Embryonic facial prominence (tissue), 1 donor: ENCODE measurements around the gene SSTR4.

Experiments
- DNase-seq: peaks from one replicate; pipeline ENCODE4 v3.0.0-alpha.2; 2016; ENCODE audit errors: extremely low spot score

SSTR4 gene

DNA sequence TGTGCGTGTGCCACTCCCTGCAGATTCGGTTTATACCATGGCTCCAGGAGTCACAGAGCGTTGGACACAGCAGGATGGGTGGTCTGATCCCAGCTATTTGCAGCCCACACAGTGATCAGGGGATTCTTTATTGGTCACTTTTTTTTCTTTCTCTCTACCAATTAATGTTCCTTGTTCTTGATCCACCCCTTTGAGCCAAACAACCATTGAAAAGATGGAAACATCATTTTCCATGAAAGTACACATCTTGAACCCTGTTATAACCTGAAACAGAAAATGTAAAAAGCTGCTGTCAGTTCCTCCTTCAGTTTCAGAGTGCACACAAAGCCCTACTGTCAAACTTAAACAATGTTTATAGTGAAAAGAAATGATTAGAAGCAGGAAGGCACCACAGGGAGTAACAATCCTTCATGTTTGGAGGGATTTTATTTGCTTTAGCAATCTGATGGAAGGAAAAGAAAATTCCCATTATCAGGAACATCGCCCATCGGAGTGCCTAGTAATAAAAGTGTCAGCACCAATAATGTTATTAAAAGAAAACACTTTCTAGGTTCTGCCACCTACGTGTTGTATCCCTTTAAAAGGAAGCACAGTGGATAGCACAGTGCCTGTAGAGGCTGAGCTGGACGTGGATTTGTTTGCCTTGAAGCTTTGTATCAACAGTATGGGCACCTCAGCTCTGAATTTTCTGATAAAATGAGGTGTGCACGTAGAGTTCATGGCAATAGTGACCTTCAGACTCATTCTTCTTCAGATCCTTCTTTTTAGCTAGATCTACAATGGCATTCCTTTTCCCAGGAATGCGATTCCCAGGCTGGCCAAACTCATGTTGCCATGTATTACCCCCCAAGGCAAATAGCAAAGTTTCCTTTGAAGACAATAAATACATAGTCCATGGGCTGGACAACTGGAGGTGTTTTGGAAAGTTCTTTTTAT, 30.4 kb downstream of the SSTR4 start:
- no peak for DNase-seq

GRCh38 chr20:23066772-23067171, 31.7 kb downstream of the SSTR4 start:
- no peak for DNase-seq

GRCh38 chr20:23068283-23068682, 33.2 kb downstream of the SSTR4 start:
- DNase-seq, result no peak

DNA sequence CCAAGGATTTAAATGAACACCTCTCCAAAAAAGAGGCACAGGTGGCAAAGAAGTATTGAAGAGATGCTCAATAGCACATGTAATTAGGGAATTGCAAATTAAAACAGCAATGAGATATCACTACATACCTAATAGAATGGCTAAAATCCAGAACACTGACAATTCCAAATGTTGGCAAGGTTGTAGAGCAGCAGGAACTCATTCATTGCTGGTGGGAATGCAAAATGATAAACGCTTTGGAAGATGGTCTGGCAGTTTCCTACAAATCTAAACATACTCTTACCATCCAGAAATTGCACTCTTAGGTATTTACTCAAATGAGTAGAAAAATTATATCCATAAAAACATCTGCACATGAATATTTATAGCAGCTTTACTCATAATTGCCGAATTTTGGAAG, 34.0 kb downstream of the SSTR4 start:
- no peak for DNase-seq

DNA sequence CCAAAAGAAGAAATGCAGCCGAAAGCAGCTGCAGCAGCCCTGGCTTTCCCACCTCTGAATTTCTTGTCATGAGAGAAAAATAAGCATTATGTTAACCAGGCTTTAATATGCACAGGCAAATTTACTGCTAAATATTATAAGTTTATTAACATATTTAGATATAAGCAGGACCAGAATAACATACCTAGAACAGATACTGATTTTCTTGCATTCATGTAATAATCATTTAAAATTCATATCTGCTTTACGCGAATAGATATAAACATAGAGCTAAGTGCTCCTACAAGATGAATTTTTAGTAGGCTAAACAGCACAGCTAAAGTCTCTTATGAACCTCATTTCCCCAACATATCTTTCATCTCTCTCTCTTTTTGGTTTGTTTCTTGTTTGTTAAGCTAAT, 36.3 kb downstream of the SSTR4 start:
- no peak for DNase-seq

GRCh38 chr20:23071996-23072395, 36.9 kb downstream of the SSTR4 start:
- no peak for DNase-seq

DNA sequence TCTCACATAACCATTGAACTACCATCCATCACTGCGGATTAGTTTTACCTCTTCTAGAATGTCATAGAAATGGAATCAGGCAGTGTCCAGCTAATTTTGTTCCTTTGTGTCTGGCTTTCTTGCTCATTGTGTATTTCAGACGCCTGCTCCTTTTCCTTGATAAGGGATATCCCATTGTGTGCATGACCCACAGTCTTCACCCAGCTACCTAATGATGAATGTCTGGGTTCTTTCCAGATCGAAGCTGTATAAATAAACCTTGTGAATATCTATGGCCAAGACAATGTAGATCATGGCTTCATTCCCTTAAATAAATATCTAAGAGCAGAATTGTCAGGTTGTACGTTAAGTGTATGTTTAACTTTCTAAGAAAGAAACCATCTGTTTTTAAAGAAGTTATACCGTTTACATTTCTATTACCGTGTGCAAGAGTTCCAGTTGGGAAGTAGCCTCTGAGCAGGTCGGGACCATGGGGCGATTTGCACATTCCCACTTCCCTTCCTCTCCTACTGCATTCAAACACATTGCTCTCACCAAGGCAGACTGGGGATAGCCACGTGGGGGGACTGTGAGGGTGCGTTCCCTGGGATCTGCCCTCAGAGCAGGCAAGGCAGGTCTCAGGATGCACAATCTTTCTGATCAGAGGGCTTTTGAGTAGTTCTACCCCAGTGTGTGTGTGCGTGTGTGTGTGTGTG, 37.9 kb downstream of the SSTR4 start:
- DNase-seq, result no peak

DNA sequence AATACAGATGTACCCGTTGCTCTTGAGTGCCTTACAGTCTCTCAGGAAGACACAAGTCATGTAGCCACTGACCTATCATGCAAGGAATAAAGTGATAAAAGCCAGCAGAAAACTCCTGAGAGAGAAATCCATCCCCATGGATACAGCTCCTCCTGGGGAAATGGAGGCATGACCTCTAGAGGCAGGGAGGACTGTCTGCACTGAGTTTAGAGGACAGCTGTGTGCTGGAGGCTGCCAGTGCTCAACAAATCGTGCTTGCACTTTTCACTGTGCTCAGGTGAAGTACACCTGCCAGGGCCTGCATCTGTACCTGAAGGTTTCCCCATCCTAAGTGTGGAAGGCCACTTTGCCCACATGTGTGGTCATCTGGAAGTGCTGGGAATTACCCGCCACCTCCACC, 38.9 kb downstream of the SSTR4 start:
- no peak for DNase-seq

GRCh38 chr20:23077277-23077676, 42.2 kb downstream of the SSTR4 start:
- DNase-seq, result no peak

DNA sequence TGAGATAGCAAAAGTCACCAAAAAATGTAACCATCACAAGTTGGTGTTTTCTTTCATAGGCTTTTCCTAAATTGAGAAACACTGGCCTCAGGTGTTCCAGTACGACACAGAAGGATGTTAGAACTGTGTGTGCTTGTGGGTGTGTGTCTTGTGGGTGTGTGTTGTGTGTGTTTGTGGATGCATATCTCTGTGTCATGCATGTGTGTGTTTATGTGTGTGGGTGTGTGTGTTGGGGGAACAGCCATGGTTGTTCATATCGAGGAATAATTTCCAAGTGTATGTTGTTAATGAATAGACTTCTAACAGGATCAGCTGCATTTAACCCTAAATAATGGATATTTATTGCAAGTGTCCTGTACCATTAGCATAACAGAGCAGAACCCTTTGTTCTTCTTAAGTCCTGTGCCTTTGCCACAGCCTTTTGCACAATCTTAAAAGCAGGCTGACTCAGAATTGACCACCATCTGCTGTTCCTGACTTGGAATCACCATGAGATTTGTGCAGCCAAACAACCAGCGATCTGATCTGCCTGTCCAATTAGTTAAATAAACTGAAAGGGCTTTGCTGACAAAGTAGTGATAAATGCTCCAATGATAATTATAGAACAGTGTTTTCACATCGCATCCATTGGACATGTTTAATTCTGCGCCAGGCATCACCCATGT, 43.4 kb downstream of the SSTR4 start:
- no peak for DNase-seq

GRCh38 chr20:23079016-23079351, 43.9 kb downstream of the SSTR4 start:
- DNase-seq, result no peak

DNA sequence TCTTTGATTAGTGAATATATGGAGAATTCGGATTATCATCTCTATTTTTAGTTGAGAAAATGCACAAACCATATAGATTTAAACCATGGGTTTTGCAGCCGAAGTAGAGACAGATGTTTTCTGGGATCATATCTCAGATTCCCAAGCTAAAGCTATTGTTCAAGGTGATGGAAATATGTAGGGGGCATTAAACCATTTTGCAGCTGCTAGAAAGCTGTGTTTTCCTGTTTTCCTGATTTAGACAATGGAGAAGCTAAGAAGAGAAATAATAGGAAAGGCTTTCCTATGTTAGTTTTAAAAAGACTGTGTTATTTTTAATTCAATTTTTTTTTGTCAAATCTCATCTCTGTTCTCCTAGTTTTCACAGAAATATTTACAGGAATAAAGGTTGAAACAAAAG, 44.8 kb downstream of the SSTR4 start:
- DNase-seq, result no peak

DNA sequence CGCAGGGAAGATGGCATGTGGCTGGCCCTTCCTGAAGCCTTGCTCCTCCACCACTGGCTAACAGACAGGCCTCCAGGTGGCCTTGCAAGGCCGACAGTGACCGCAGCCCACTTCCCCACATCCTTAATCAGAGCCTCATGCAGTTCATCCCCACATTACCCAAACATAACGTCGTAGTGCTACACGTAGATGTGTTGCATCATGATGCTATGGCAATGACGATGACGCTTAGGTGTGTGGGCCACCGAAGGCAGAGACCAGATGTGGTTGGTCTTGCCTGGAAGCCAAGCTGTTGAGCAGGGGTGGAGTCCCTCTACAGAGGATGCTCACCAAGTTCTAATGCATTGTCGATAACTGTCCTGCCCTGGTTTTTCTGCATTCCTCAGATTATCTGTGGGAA, 45.4 kb downstream of the SSTR4 start:
- no peak for DNase-seq

GRCh38 chr20:23081263-23081819, 46.2 kb downstream of the SSTR4 start:
- no peak for DNase-seq

GRCh38 chr20:23082846-23083552, 47.9 kb downstream of the SSTR4 start:
- DNase-seq, result no peak

DNA sequence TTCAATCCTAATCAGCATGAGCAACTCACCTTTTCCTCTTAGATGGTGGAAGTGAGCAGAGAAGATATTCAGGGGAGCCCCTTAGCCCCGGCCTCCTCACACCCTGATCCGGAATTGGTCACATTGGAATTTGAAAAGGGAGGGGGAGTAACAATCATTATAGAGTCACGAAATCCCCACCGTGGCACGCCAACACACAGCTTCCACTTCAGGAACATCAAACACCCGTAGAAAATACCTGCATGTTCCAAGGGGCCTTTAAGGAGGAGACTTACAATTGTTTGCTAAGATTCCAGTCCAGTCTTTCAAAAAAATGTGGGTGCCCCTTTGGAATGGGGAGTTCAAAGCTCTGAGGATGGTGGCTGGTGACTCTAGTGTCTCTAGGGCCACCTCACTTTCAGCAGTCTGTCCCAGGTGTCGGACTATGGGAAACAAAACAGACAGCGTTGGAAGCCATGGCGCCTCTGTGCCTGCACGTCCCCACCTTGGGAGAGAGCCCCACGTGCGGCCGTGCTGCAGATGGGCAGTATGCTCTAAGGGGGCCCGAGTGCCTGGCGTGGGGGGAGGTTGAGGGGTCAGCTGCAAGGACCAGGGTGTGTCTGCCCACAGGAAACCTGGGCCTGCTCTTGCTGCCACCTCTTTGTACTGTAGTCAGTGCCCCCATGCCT, 48.6 kb downstream of the SSTR4 start:
- DNase-seq, result no peak

- no peak for DNase-seq
Measured at GRCh38 chr20:23084282-23084844, 49.3 kb downstream of the SSTR4 start.

DNA sequence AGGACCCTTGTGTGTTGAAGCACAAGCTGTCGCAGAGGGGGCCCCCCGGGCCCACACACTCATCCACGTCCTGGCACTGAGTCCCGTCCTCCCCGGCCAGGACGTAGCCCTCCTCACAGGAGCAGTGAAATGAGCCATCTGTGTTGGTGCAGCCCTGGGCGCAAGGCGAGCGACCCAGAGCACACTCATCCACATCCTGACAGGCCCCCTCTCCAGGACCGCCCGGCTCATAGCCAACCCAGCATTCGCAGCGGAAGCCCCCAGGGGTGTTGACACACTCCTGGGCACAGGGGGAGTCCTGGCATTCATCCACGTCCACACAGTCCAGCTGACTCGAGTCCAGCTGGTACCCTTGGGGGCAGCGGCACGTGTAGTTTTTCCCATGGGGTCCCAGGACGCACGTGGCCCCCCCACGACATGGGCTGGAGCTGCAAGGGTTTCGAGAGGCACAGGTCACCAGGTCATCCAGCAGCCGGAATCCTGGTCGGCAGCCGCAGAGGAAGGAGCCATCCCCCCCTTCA, 49.8 kb downstream of the SSTR4 start:
- no peak for DNase-seq

GRCh38 chr20:23085436-23086055, 50.4 kb downstream of the SSTR4 start:
- DNase-seq, result no peak

GRCh38 chr20:23086056-23086566, 51.0 kb downstream of the SSTR4 start, which contains the start of gene CD93:
TSS of gene CD93 (minus strand) at chr20:23086324. CDS start at chr20:23086192, 132 bp downstream.
- no peak for DNase-seq
